GM13976 (cell line): ENCODE results near the gene SUSD1.

Source experiments
- DNase-seq: peaks from one replicate; pipeline ENCODE4 v3.0.0; 2012; ENCODE audit warnings: low spot score
- CTCF ChIP-seq: IDR thresholded peaks from 2 replicates; pipeline ENCODE4 v1.5.1; 2012; ENCODE audit warnings: borderline replicate concordance, mild to moderate bottlenecking; ENCODE audit not compliant: insufficient read depth; ENCODE audit errors: extremely low read depth, missing control alignments, control extremely low read depth
- in situ Hi-C: fragments of 300-500 bp; cut with MboI; formaldehyde crosslinking; loops from one replicate; pipeline ENCODE4 v1.12.0; 2022; ENCODE audit warnings: low sequenced_read_pairs, mixed read lengths, inconsistent platforms; ENCODE audit not compliant: unreplicated experiment

SUSD1 gene

GRCh38 chr9:112025850-112026249 is 149.2 kb downstream of the SUSD1 start:
- in situ Hi-C loops = no loop called here
- TF ChIP-seq CTCF = no peak
- DNase-seq = no peak

GRCh38 chr9:112021742-112022141 is 153.4 kb downstream of the SUSD1 start:
- in situ Hi-C loops = no loop called here
- no peak for DNase-seq
- no peak for TF ChIP-seq CTCF

- in situ Hi-C loops = no loop called here
- DNase-seq = peak; percentile 40
- no peak for TF ChIP-seq CTCF
Observed at GRCh38 chr9:112020680-112021596, 154.2 kb downstream of the SUSD1 start.

- TF ChIP-seq CTCF = no peak
- DNase-seq = no peak
- in situ Hi-C loops = no loop called here
Observed at GRCh38 chr9:112017878-112018277, 157.2 kb downstream of the SUSD1 start.

- TF ChIP-seq CTCF = no peak
- in situ Hi-C loops = no loop called here
- no peak for DNase-seq
Observed at GRCh38 chr9:112015736-112016135, 159.4 kb downstream of the SUSD1 start.

GRCh38 chr9:112015149-112015548 is 159.9 kb downstream of the SUSD1 start:
- TF ChIP-seq CTCF = no peak
- peak; percentile 42 for DNase-seq
- in situ Hi-C loops = no loop called here
